ENCODE results near the gene UBE2H. TPM values are rescaled to one million over a fixed set of nuclear protein-coding genes. Genes with fewer than 3 reads are reported as not detected.

The UBE2H gene
- total and polyA plus RNA-seq, 8 donors: 58.7 to 121 (median 82.8) TPM

GRCh38 chr7:129807863-129808262 is 144.9 kb downstream of the UBE2H start:
- Histone ChIP-seq H3K27ac (no peak overlapping the region), H3K4me1 (no peaks in the 10 kb centered on the region), H3K4me3 (no peak overlapping the region), H3K36me3 (no peaks in the 10 kb centered on the region), H3K27me3 (no peaks in the 10 kb centered on the region), H3K9me3 (no peaks in the 10 kb centered on the region)
- DNase-seq (no peak), ATAC-seq (no peak)
- no peak for TF ChIP-seq CTCF (IDR thresholded peaks at IDR 0.05)
- intact Hi-C loops (cut with DNase I): no loop called here

- Histone ChIP-seq H3K4me3 (no peak overlapping the region), H3K36me3 (no peaks in the 10 kb centered on the region), H3K27me3 (no peaks in the 10 kb centered on the region), H3K9me3 (no peaks in the 10 kb centered on the region), H3K27ac (no peak overlapping the region), H3K4me1 (no peaks in the 10 kb centered on the region)
- DNase-seq: no peak
- ATAC-seq: no peak
- TF ChIP-seq CTCF (IDR thresholded peaks at IDR 0.05): no peak
- intact Hi-C loops (cut with DNase I): no loop called here
Measured at GRCh38 chr7:129804890-129805719, 147.7 kb downstream of the UBE2H start.

- H3K4me3 ChIP-seq: no peak overlapping the region
- H3K4me1 ChIP-seq: no peaks in the 10 kb centered on the region
- peaks cover 0 to 5% of the 10 kb centered on the region in 2 donors for H3K27me3 ChIP-seq
- no peak for ATAC-seq
- no peak overlapping the region for H3K27ac ChIP-seq
- no peak for TF ChIP-seq CTCF (IDR thresholded peaks at IDR 0.05)
- no peaks in the 10 kb centered on the region for H3K9me3 ChIP-seq
- H3K36me3 ChIP-seq: no peaks in the 10 kb centered on the region
- no peak for DNase-seq
- intact Hi-C loops (cut with DNase I): no loop called here
Measured at GRCh38 chr7:129804111-129804889, 148.5 kb downstream of the UBE2H start.

- Histone ChIP-seq H3K27me3 (peaks cover 0 to 7% of the 10 kb centered on the region in 2 donors), H3K4me1 (no peaks in the 10 kb centered on the region), H3K4me3 (no peak overlapping the region), H3K27ac (no peak overlapping the region), H3K36me3 (no peaks in the 10 kb centered on the region), H3K9me3 (no peaks in the 10 kb centered on the region)
- DNase-seq: no peak
- ATAC-seq: no peak
- TF ChIP-seq CTCF (IDR thresholded peaks at IDR 0.05): no peak
- intact Hi-C loops (cut with DNase I): no loop called here
Measured at GRCh38 chr7:129803546-129804081, 149.1 kb downstream of the UBE2H start.

GRCh38 chr7:129801882-129802281 is 150.9 kb downstream of the UBE2H start:
- Histone ChIP-seq H3K27ac (no peak overlapping the region), H3K4me1 (no peaks in the 10 kb centered on the region), H3K4me3 (no peak overlapping the region), H3K36me3 (no peaks in the 10 kb centered on the region), H3K27me3 (peaks cover 0 to 7% of the 10 kb centered on the region in 2 donors), H3K9me3 (no peaks in the 10 kb centered on the region)
- ATAC-seq: no peak
- no peak for TF ChIP-seq CTCF (IDR thresholded peaks at IDR 0.05)
- DNase-seq: no peak
- intact Hi-C loops (cut with DNase I): no loop called here

Data from left lung (tissue), 10 donors.